GM12878 (cell line): ENCODE results near the gene STAC2. TPM values are rescaled to one million over a fixed set of nuclear protein-coding genes. Genes with fewer than 3 reads are reported as not detected.

ENCODE experiments used
- ATAC-seq: fragments of 200-7000 bp; cut with Tn5 transposase; 3 replicates; pipeline ENCODE4 v1.9.1; 2020; ENCODE audit warnings: mild to moderate bottlenecking, moderate library complexity
- BruUV-seq: library from RNA; stranded (reverse); fragments of 400-500 nt; replicated peaks from 2 replicates; lab custom pipeline; 2021; lab: Mats Ljungman, UMichigan
- CTCF ChIA-PET: fragments of 300-600 bp; sonication (Branson Sonifier 250); formaldehyde crosslinking; extraction: SDS; loops from one replicate; lab custom pipeline; 2021; ENCODE audit warnings: inconsistent platforms; lab: Yijun Ruan, JAX
- POLR2A ChIA-PET: fragments of 350-600 bp; formaldehyde crosslinking; extraction: SDS; loops from one replicate; lab custom pipeline; 2021; ENCODE audit warnings: inconsistent platforms; lab: Charles Lee
- RAD21 ChIA-PET: fragments of 300-600 bp; sonication (Branson Sonifier 250); formaldehyde crosslinking; loops from one replicate; lab custom pipeline; 2023; ENCODE audit warnings: antibody characterized with exemption; ENCODE audit not compliant: unreplicated experiment; lab: Charles Lee
- SMC1A ChIA-PET: fragments of 300-600 bp; sonication (Branson Sonifier 250); formaldehyde crosslinking; loops from one replicate; lab custom pipeline; 2023; ENCODE audit not compliant: unreplicated experiment, uncharacterized antibody; lab: Charles Lee
- DNase-seq: peaks from one replicate; pipeline ENCODE4 v3.0.0-alpha.2; 2011; ENCODE audit warnings: low read depth, low spot score
- FAIRE-seq: peaks from 3 replicates; lab custom pipeline; 2011; peaks lifted over from hg19 to GRCh38; lab: Jason Lieb, UNC
- H2AFZ ChIP-seq: 2 replicates; pipeline ENCODE4 v1.6.0; 2011; ENCODE audit warnings: low read depth, low read length, control low read depth; ENCODE audit not compliant: control insufficient read depth
- H3K27ac ChIP-seq: 2 replicates; pipeline ENCODE4 v1.5.1; 2011; ENCODE audit warnings: control low read depth; ENCODE audit not compliant: control insufficient read depth, insufficient read depth
- H3K27me3 ChIP-seq, 2 experiments: replicated peaks in 1 of 2; 2 replicates each; pipeline versions ENCODE4 v1.6.0 to v1.6.1; 2011; ENCODE audit warnings: low read length in 1 of 2; ENCODE audit not compliant: control insufficient read depth in 2 of 2, insufficient read depth in 2 of 2
- H3K36me3 ChIP-seq, 2 experiments: 2 replicates each; pipeline ENCODE4 v1.5.1; 2011; ENCODE audit warnings: low read length in 1 of 2; ENCODE audit not compliant: control insufficient read depth in 2 of 2, insufficient read depth in 2 of 2
- H3K4me1 ChIP-seq: 2 replicates; pipeline ENCODE4 v1.6.1; 2011; ENCODE audit warnings: mild to moderate bottlenecking, low read length, moderate library complexity, mixed read lengths; ENCODE audit not compliant: control insufficient read depth, insufficient read depth
- H3K4me2 ChIP-seq: 2 replicates; pipeline ENCODE4 v1.6.0; 2011; ENCODE audit warnings: control low read depth; ENCODE audit not compliant: control insufficient read depth, insufficient read depth
- H3K4me3 ChIP-seq: fragments of 200-600 bp; sonication (generic); 2 replicates; pipeline ENCODE4 v1.5.1; 2016
- H3K79me2 ChIP-seq: 2 replicates; pipeline ENCODE4 v1.6.0; 2011; ENCODE audit warnings: low read length; ENCODE audit not compliant: control insufficient read depth, insufficient read depth
- H3K9ac ChIP-seq: 2 replicates; pipeline ENCODE4 v1.8.0; 2011; ENCODE audit warnings: low read length, control low read depth, mixed read lengths; ENCODE audit not compliant: control insufficient read depth, insufficient read depth
- H3K9me3 ChIP-seq: replicated peaks from 3 replicates; pipeline ENCODE4 v1.5.1; 2011; ENCODE audit warnings: mild to moderate bottlenecking, low read length; ENCODE audit not compliant: control insufficient read depth, insufficient read depth
- H4K20me1 ChIP-seq: 2 replicates; pipeline ENCODE4 v1.6.0; 2011; ENCODE audit not compliant: control insufficient read depth, insufficient read depth
- CBX3 ChIP-seq: fragments of 200-600 bp; sonication (generic); IDR thresholded peaks from 2 replicates; pipeline ENCODE4 v1.6.1; 2016; ENCODE audit warnings: low read depth, borderline replicate concordance
- FOS ChIP-seq: IDR thresholded peaks from 3 replicates; pipeline ENCODE4 v1.6.1; 2011; ENCODE audit warnings: borderline replicate concordance; ENCODE audit not compliant: insufficient read length; ENCODE audit errors: extremely low read depth
- GATAD2B ChIP-seq: fragments of 450-650 bp; conservative IDR thresholded peaks from 2 replicates; pipeline ENCODE4 v1.6.1; 2017; ENCODE audit warnings: low read depth, mild to moderate bottlenecking, moderate library complexity
- HDAC6 ChIP-seq: fragments of 200-600 bp; sonication (generic); IDR thresholded peaks from one replicate; pipeline ENCODE4 v1.8.0; 2017; ENCODE audit warnings: antibody characterized with exemption; ENCODE audit not compliant: unreplicated experiment
- MTA3 ChIP-seq: IDR thresholded peaks from 2 replicates; pipeline ENCODE4 v1.6.1; 2012; ENCODE audit warnings: low read length, inconsistent platforms, borderline replicate concordance
- NR2C2 ChIP-seq: IDR thresholded peaks from 2 replicates; pipeline ENCODE4 v1.6.1; 2011; ENCODE audit warnings: borderline replicate concordance, low read depth; ENCODE audit not compliant: control insufficient read depth, insufficient read length
- PAX8 ChIP-seq: fragments of 450-650 bp; IDR thresholded peaks from 2 replicates; pipeline ENCODE4 v1.6.1; 2017; ENCODE audit warnings: mild to moderate bottlenecking, moderate library complexity
- PML ChIP-seq: IDR thresholded peaks from 2 replicates; pipeline ENCODE4 v1.6.1; 2012; ENCODE audit warnings: low read length, inconsistent platforms
- RAD21 ChIP-seq: IDR thresholded peaks from 2 replicates; pipeline ENCODE4 v1.6.1; 2011; ENCODE audit warnings: mild to moderate bottlenecking, low read depth, low read length, moderate library complexity; ENCODE audit not compliant: insufficient read depth
- RELA ChIP-seq: fragments of 450-650 bp; IDR thresholded peaks from 2 replicates; pipeline ENCODE4 v1.8.0; 2014; ENCODE audit warnings: borderline replicate concordance; ENCODE audit not compliant: partially characterized antibody
- TBL1XR1 ChIP-seq: IDR thresholded peaks from 2 replicates; pipeline ENCODE4 v1.6.1; 2012; ENCODE audit warnings: low read depth, low read length, improper control_type of control experiment
- YBX1 ChIP-seq: fragments of 450-650 bp; IDR thresholded peaks from 2 replicates; pipeline ENCODE4 v1.6.1; 2016; ENCODE audit warnings: antibody characterized with exemption
- ZBED1 ChIP-seq: IDR thresholded peaks from 2 replicates; pipeline ENCODE4 v1.6.1; 2016; ENCODE audit warnings: borderline replicate concordance
- WGBS: methylation state at CpG from one replicate; pipeline ENCODE4 v1.1.6; 2016; ENCODE audit warnings: low lambda C conversion rate; ENCODE audit not compliant: insufficient replicate concordance, insufficient coverage; ENCODE audit errors: missing lambda C conversion rate; 5-methylcytosine and 5-hydroxymethylcytosine counted together
- in situ Hi-C: fragments of 300-500 bp; cut with MboI; formaldehyde crosslinking; loops from 9 replicates; pipeline ENCODE4 v1.14.3; 2018; ENCODE audit warnings: mixed read lengths
- intact Hi-C: fragments of 100-400 bp; cut with micrococcal nuclease; formaldehyde crosslinking; loops from one replicate; pipeline ENCODE4 v1.14.2; 2022; ENCODE audit not compliant: unreplicated experiment
- polyA plus RNA-seq, 11 experiments: library from polyadenylated mRNA; depleted of rRNA in 4 of 11; unstranded in 6 of 11; stranded (reverse) in 5 of 11; fragments of >200 nt; fragmentation: Nextera tagmentation in 4 of 11; fragmentation: Illumina TruSeq in 1 of 11; extraction: Ambion mirVana in 4 of 11; extraction: Trizol in 1 of 11; gene quantifications; 1 replicate in 1 of 11; 2 replicates in 10 of 11; pipeline versions ENCODE4 v1.2.1 to v1.2.3, GENCODE V29; 2011 to 2016; ENCODE audit warnings: inconsistent platforms in 2 of 11, missing spikeins in 2 of 11, low read depth in 1 of 11
- total RNA-seq, 4 experiments: library from RNA; depleted of rRNA in 3 of 4; stranded (reverse); fragments of >200 nt in 3 of 4; fragmentation: Illumina TruSeq in 1 of 4; extraction: Trizol in 1 of 4; gene quantifications; 2 replicates each; pipeline versions ENCODE4 v1.2.1 to v1.2.3, GENCODE V29; 2013 to 2021
- TF ChIP-seq, protein P1 (sequence below), 3 experiments: IDR thresholded peaks in 2 of 3; conservative IDR thresholded peaks in 1 of 3; 2 replicates each; pipeline ENCODE4 v1.5.1; 2011; ENCODE audit warnings: low read depth in 3 of 3, low read length in 3 of 3, mild to moderate bottlenecking in 3 of 3, control low read depth in 2 of 3, moderate library complexity in 2 of 3, inconsistent platforms in 1 of 3, mixed read lengths in 1 of 3; ENCODE audit not compliant: control insufficient read depth in 2 of 3, insufficient read depth in 1 of 3; ENCODE audit errors: extremely low read depth in 1 of 3
- TF ChIP-seq, protein P2 (sequence below): fragments of 150-350 bp; IDR thresholded peaks from 2 replicates; pipeline ENCODE4 v1.6.1; 2014; ENCODE audit warnings: mild to moderate bottlenecking, low read depth, low read length
- TF ChIP-seq, protein P3 (sequence below): fragments of 450-650 bp; IDR thresholded peaks from 2 replicates; pipeline ENCODE4 v1.6.1; 2017; ENCODE audit warnings: mild to moderate bottlenecking
- TF ChIP-seq, protein P4 (sequence below): fragments of 450-650 bp; IDR thresholded peaks from 2 replicates; pipeline ENCODE4 v1.6.1; 2016; ENCODE audit warnings: mild to moderate bottlenecking
- TF ChIP-seq, protein P5 (sequence below): IDR thresholded peaks from 2 replicates; pipeline ENCODE4 v1.6.1; 2012; ENCODE audit warnings: low read depth, low read length, improper control_type of control experiment

The STAC2 gene
- total and polyA plus RNA-seq, 10 of the 15 experiments (the other 5 are each of a cell fraction or from before 2014, with no cell fraction given): 0.04 TPM; not detected in 9

DNA sequence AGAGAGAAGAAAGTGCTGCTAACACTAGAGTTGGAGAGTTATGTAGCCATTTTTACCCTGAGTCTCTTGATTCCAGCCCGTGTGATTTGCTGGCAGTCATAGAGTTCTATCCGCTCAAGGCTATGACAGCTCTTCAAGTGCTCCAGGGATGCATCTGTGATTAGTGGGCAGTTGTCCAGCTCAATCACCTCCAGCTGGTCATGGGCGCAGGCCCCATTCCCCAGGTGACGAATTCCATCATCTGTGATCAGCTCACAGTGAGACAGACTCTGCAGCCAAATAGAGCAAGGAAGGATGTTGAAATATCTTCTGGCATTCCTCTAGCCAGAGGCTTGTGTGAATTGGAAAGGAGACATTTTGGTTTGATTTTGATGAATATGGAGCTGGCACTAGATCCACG lies 38.4 kb upstream of the STAC2 start:
- Histone ChIP-seq H3K4me2 (no peak overlapping the region), H3K79me2 (no peaks in the 10 kb centered on the region), H2AFZ (no peak overlapping the region), H3K9me3 (no peaks in the 10 kb centered on the region), H3K4me3 (no peak overlapping the region), H3K27me3 (no peaks in the 10 kb centered on the region), H3K36me3 (peaks cover 0 to 7% of the 10 kb centered on the region in 2 experiments; a peak in 1 of 4 replicates), H3K9ac (no peak overlapping the region), H3K27ac (no peak overlapping the region), H4K20me1 (no peaks in the 10 kb centered on the region), H3K4me1 (no peaks in the 10 kb centered on the region)
- in situ Hi-C loops (no loop called here), intact Hi-C loops (no loop called here)
- BruUV-seq: no TSS peak
- no peak for ATAC-seq
- ChIA-PET SMC1A (interaction anchor here (0.6 kb wide), 1 partner anchor 85 kb away, joined by 3 read pairs; no protein-coding TSS in a partner anchor), RAD21 (no interaction called here), CTCF (interaction anchor here (2.0 to 4.4 kb wide), 3 partner anchors 19 to 57 kb away, joined by 6 to 17 read pairs (median 6); no protein-coding TSS in a partner anchor), POLR2A (no interaction called here)
- no peak for DNase-seq
- 91% methylated on average over 5 of the region's 5 CpGs for WGBS
- no peak for FAIRE-seq
- TF ChIP-seq FOS: no peak
- TF ChIP-seq TBL1XR1: no peak
- TF ChIP-seq, protein P1, sequence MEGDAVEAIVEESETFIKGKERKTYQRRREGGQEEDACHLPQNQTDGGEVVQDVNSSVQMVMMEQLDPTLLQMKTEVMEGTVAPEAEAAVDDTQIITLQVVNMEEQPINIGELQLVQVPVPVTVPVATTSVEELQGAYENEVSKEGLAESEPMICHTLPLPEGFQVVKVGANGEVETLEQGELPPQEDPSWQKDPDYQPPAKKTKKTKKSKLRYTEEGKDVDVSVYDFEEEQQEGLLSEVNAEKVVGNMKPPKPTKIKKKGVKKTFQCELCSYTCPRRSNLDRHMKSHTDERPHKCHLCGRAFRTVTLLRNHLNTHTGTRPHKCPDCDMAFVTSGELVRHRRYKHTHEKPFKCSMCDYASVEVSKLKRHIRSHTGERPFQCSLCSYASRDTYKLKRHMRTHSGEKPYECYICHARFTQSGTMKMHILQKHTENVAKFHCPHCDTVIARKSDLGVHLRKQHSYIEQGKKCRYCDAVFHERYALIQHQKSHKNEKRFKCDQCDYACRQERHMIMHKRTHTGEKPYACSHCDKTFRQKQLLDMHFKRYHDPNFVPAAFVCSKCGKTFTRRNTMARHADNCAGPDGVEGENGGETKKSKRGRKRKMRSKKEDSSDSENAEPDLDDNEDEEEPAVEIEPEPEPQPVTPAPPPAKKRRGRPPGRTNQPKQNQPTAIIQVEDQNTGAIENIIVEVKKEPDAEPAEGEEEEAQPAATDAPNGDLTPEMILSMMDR (IDR thresholded peaks at IDR 0.05 in 2 of 3, conservative IDR thresholded peaks at IDR 0.05 in 1 of 3; ENCODE audit: control insufficient read depth in 2 of 3, extremely low read depth in 1 of 3, insufficient read depth in 1 of 3, low read depth in 3 of 3, low read length in 3 of 3): no peak
- TF ChIP-seq PML: no peak
- no peak for TF ChIP-seq RELA
- TF ChIP-seq GATAD2B: no peak
- no peak for TF ChIP-seq HDAC6
- TF ChIP-seq YBX1: no peak
- no peak for TF ChIP-seq RAD21
- TF ChIP-seq, protein P2, sequence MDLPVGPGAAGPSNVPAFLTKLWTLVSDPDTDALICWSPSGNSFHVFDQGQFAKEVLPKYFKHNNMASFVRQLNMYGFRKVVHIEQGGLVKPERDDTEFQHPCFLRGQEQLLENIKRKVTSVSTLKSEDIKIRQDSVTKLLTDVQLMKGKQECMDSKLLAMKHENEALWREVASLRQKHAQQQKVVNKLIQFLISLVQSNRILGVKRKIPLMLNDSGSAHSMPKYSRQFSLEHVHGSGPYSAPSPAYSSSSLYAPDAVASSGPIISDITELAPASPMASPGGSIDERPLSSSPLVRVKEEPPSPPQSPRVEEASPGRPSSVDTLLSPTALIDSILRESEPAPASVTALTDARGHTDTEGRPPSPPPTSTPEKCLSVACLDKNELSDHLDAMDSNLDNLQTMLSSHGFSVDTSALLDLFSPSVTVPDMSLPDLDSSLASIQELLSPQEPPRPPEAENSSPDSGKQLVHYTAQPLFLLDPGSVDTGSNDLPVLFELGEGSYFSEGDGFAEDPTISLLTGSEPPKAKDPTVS: no peak
- TF ChIP-seq CBX3: no peak
- TF ChIP-seq, protein P3, sequence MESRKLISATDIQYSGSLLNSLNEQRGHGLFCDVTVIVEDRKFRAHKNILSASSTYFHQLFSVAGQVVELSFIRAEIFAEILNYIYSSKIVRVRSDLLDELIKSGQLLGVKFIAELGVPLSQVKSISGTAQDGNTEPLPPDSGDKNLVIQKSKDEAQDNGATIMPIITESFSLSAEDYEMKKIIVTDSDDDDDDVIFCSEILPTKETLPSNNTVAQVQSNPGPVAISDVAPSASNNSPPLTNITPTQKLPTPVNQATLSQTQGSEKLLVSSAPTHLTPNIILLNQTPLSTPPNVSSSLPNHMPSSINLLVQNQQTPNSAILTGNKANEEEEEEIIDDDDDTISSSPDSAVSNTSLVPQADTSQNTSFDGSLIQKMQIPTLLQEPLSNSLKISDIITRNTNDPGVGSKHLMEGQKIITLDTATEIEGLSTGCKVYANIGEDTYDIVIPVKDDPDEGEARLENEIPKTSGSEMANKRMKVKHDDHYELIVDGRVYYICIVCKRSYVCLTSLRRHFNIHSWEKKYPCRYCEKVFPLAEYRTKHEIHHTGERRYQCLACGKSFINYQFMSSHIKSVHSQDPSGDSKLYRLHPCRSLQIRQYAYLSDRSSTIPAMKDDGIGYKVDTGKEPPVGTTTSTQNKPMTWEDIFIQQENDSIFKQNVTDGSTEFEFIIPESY: no peak
- TF ChIP-seq ZBED1: no peak
- TF ChIP-seq, protein P4, sequence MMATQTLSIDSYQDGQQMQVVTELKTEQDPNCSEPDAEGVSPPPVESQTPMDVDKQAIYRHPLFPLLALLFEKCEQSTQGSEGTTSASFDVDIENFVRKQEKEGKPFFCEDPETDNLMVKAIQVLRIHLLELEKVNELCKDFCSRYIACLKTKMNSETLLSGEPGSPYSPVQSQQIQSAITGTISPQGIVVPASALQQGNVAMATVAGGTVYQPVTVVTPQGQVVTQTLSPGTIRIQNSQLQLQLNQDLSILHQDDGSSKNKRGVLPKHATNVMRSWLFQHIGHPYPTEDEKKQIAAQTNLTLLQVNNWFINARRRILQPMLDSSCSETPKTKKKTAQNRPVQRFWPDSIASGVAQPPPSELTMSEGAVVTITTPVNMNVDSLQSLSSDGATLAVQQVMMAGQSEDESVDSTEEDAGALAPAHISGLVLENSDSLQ: no peak
- TF ChIP-seq MTA3: no peak
- TF ChIP-seq PAX8: no peak
- no peak for TF ChIP-seq NR2C2
- TF ChIP-seq, protein P5, sequence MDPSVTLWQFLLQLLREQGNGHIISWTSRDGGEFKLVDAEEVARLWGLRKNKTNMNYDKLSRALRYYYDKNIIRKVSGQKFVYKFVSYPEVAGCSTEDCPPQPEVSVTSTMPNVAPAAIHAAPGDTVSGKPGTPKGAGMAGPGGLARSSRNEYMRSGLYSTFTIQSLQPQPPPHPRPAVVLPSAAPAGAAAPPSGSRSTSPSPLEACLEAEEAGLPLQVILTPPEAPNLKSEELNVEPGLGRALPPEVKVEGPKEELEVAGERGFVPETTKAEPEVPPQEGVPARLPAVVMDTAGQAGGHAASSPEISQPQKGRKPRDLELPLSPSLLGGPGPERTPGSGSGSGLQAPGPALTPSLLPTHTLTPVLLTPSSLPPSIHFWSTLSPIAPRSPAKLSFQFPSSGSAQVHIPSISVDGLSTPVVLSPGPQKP: no peak
